ENCODE measurements around the gene CD207. TPM values are rescaled to one million over a fixed set of nuclear protein-coding genes. Genes with fewer than 3 reads are reported as not detected.

The CD207 gene
- total and polyA plus RNA-seq, 2 experiments from 2014 or later, result not detected

DNA sequence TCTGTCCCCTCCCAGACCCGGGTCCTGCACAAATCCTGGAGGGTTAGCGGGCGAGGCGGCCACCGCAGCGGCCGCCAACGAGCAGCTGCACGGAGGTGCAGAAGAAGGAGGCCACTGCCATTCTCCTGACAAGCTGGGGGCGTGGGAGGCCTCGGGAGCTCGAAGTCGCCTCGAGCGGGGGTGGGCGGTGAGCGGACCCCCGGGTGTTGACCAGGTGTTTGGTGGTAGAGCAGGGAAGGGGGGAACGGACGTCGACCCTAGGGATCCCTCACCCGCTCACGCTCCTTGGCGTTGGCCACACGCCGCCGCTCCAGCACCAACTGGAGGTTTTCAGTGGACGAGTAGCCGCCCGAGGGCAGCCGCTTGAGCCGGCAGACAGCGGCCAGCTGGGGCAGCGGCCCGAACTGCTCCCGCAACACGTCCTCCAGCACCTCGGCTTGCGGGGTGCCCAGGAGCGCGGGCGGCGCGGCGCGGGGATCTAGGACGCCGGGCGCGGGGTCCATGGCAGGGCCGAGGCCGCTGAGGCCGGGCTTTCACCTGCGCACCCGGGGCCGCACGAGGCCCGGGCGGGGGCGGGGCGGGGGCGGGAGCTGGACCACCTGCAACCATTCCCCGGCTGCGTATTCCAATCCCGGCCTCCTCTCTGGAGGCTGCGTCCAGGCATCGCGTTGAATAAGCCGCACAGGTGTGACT lies 45.3 kb downstream of the CD207 start, which contains the start of gene FIGLA:
Gene FIGLA, minus strand, starts transcription at position 508 of the 693 bp plus-strand sequence. Its CDS starts 5 bp downstream, at position 503.
- H3K9me2 ChIP-seq (ENCODE audit: insufficient read depth), result no peaks in the 10 kb centered on the region
- H3K9me3 ChIP-seq (ENCODE audit: low read depth), result no peaks in the 10 kb centered on the region
- H3F3A ChIP-seq (ENCODE audit: insufficient read depth), result no peaks in the 10 kb centered on the region
- peaks cover 69% of the 10 kb centered on the region for H3K27me3 ChIP-seq (replicated peaks; ENCODE audit: insufficient read depth)
- H3K79me2 ChIP-seq (ENCODE audit: insufficient read depth), result no peaks in the 10 kb centered on the region
- no peaks in the 10 kb centered on the region for H3K4me1 ChIP-seq (ENCODE audit: insufficient read depth)
- peak within 1 kb of the TSS; percentile 20; the same call in 1 of the 2 replicates for H2AFZ ChIP-seq
- H3K4me3 ChIP-seq, result peak within 1 kb of the TSS; percentile 18; the same call in 1 of the 2 replicates
- DNase-seq, result no peak
- no peaks in the 10 kb centered on the region for H4K20me1 ChIP-seq (ENCODE audit: insufficient read depth)
- H3K9ac ChIP-seq, result no peak within 1 kb of the TSS
- TF ChIP-seq EZH2phosphoT487 (IDR thresholded peaks at IDR 0.05; ENCODE audit: insufficient read depth, low read depth) (0 out of 2 replicates have a peak, but pooled peaks have one; percentile 29), EZH2 (IDR thresholded peaks at IDR 0.05; ENCODE audit: insufficient read depth, poor library complexity, severe bottlenecking) (peak; percentile 45)
- WGBS, 2 experiments (ENCODE audit: low coverage in 1 of 2, low lambda C conversion rate in 2 of 2, missing lambda C conversion rate in 2 of 2), result 18 to 22% methylated on average over 58 to 62 of the region's 69 CpGs
- H3K36me3 ChIP-seq (ENCODE audit: low read depth), result no peaks in the 10 kb centered on the region
- H3K4me2 ChIP-seq (ENCODE audit: unreplicated experiment), result peak within 1 kb of the TSS; percentile 53
- no peak within 1 kb of the TSS for H3K27ac ChIP-seq
- in situ Hi-C loops (cut with MboI), result loop anchor here (25.0 kb wide), 1 partner anchor 478 kb away; the partner anchor contains the start of gene FAM136A

DNA sequence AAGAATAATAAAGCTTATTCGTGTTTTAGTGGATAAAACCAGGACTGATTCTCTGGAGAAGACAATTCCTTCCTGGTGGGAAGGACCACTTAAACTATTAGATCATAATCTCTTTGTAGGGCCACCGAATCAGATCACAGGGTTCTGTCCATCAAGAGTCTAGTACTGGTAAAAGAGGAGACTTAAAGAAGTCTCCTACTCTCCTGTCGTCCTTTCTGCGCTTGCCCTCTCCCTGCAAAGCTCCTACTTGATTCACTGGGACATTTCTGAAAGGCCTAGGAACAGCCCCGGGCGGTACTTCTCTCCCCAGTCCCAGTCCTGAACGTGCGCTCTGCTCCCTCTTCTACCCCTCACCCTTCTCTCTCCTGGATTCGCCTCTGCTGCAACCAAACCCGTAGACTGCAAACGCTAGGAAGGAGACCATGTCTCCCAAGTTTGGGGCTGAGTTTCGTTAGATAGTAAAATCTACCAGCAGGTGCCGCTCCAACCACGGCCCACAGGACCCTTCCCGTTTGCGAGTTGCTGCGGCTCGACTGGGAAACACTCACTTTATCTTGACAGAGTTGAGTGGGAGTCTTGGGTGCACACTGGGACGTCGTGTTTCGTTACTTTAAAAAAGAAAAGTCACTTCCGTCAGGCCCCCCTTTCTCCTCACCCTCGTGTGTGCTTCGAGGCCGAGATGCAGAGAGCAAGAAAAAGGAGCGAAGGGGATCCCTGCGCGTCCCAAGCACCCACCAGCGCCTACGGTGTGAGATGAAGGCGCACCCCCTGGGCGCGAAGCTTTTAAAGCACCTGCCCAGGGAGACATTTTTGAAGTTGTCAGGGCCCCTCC lies 46.1 kb downstream of the CD207 start:
- Histone ChIP-seq H3K4me2 (ENCODE audit: unreplicated experiment) (peak overlapping the region; percentile 53), H3K9ac (no peak overlapping the region), H3K27ac (no peak overlapping the region), H3K4me1 (ENCODE audit: insufficient read depth) (no peaks in the 10 kb centered on the region), H3K36me3 (ENCODE audit: low read depth) (no peaks in the 10 kb centered on the region), H2AFZ (peak overlapping the region; percentile 20; the same call in 1 of the 2 replicates), H3K9me2 (ENCODE audit: insufficient read depth) (no peaks in the 10 kb centered on the region), H3K79me2 (ENCODE audit: insufficient read depth) (no peaks in the 10 kb centered on the region), H3F3A (ENCODE audit: insufficient read depth) (no peaks in the 10 kb centered on the region), H3K27me3 (replicated peaks; ENCODE audit: insufficient read depth) (peaks cover 69% of the 10 kb centered on the region), H4K20me1 (ENCODE audit: insufficient read depth) (no peaks in the 10 kb centered on the region), H3K4me3 (peak overlapping the region; percentile 18; the same call in 1 of the 2 replicates), H3K9me3 (ENCODE audit: low read depth) (no peaks in the 10 kb centered on the region)
- TF ChIP-seq EZH2phosphoT487 (IDR thresholded peaks at IDR 0.05; ENCODE audit: insufficient read depth, low read depth) (no peak), EZH2 (IDR thresholded peaks at IDR 0.05; ENCODE audit: insufficient read depth, poor library complexity, severe bottlenecking) (peak; percentile 33)
- in situ Hi-C loops (cut with MboI), result loop anchor here (10.0 to 25.0 kb wide), 2 partner anchors 135 to 477 kb away; partner anchors contain the start of gene FAM136A
- DNase-seq, result peak; percentile 68
- 4 to 6% methylated on average over 31 to 33 of the region's 33 CpGs for WGBS, 2 experiments (ENCODE audit: low coverage in 1 of 2, low lambda C conversion rate in 2 of 2, missing lambda C conversion rate in 2 of 2)

DNA sequence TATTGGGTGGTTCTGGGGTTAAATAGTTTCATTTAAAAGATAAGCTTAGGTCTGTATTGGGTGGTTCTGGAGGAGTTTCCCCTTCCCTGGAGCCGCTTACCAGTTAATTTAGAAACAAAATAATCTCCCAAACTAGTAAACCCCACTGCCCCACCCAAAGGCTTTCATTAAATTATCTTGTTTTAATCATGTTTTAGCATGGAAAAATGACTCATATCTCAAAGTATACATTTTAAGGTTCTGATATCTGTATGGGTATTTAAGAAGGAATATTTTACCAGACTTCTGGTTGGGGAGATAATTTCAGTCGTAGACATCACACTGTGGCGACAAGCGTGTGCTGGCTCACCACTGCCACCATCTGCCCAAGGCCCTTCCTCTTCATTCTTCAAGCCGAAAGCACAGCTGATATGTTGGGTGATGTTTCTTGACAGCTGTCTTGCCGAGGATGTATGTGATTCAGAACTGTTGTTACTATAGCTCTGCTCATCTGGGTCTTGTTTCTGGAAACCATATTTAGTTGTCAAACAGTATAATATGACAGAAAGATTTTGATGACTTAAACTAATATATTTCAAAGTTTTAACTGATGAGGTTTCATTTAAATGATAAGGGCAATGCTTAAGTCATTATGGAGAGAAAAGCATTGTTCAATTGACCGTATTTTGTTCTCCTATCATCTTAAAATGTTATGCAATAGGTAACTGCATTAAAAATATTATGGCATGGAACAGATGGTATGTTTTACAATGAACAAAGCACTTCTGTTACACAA lies 50.3 kb downstream of the CD207 start:
- TF ChIP-seq EZH2 (IDR thresholded peaks at IDR 0.05; ENCODE audit: insufficient read depth, poor library complexity, severe bottlenecking) (no peak), EZH2phosphoT487 (IDR thresholded peaks at IDR 0.05; ENCODE audit: insufficient read depth, low read depth) (no peak)
- DNase-seq, result peak; percentile 54
- H3K9me2 ChIP-seq (ENCODE audit: insufficient read depth), result no peaks in the 10 kb centered on the region
- peaks cover 5% of the 10 kb centered on the region for H3K4me1 ChIP-seq (ENCODE audit: insufficient read depth)
- no peaks in the 10 kb centered on the region for H3K36me3 ChIP-seq (ENCODE audit: low read depth)
- peaks cover 6% of the 10 kb centered on the region; the same call in 1 of the 2 replicates for H3F3A ChIP-seq (ENCODE audit: insufficient read depth)
- in situ Hi-C loops (cut with MboI), result loop anchor here (10.0 to 25.0 kb wide), 2 partner anchors 131 to 473 kb away; partner anchors contain the start of gene FAM136A
- H3K9me3 ChIP-seq (ENCODE audit: low read depth), result no peaks in the 10 kb centered on the region
- H2AFZ ChIP-seq, result no peak overlapping the region
- H3K27ac ChIP-seq, result no peak overlapping the region
- no peaks in the 10 kb centered on the region for H3K79me2 ChIP-seq (ENCODE audit: insufficient read depth)
- H4K20me1 ChIP-seq (ENCODE audit: insufficient read depth), result no peaks in the 10 kb centered on the region
- H3K9ac ChIP-seq, result no peak overlapping the region
- H3K4me2 ChIP-seq (ENCODE audit: unreplicated experiment), result no peak overlapping the region
- 12 to 14% methylated on average over 7 of the region's 7 CpGs for WGBS, 2 experiments (ENCODE audit: low coverage in 1 of 2, low lambda C conversion rate in 2 of 2, missing lambda C conversion rate in 2 of 2)
- H3K4me3 ChIP-seq, result no peak overlapping the region
- peaks cover 38% of the 10 kb centered on the region for H3K27me3 ChIP-seq (replicated peaks; ENCODE audit: insufficient read depth)
